ENCODE results near the gene MECR.
A peak's percentile ranks its signal among the peaks of the same experiment; 100 is the strongest.

The MECR gene

GRCh38 chr1:29196863-29197589 is 33.7 kb downstream of the MECR start:
- no peak for FAIRE-seq
- DNase-seq (ENCODE audit: insufficient read length): no peak
- TF ChIP-seq POLR2AphosphoS5 (IDR thresholded peaks at IDR 0.05; ENCODE audit: low read depth, low read length) (no peak), TAF1 (IDR thresholded peaks at IDR 0.05; ENCODE audit: borderline replicate concordance, low read depth, low read length) (no peak), POLR2A (IDR thresholded peaks at IDR 0.05; ENCODE audit: low read depth, low read length) (no peak)

- DNase-seq (ENCODE audit: insufficient read length) (no peak), FAIRE-seq (no peak)
- TF ChIP-seq TAF1 (IDR thresholded peaks at IDR 0.05; ENCODE audit: borderline replicate concordance, low read depth, low read length): no peak
- TF ChIP-seq POLR2A (IDR thresholded peaks at IDR 0.05; ENCODE audit: low read depth, low read length): no peak
- TF ChIP-seq POLR2AphosphoS5 (IDR thresholded peaks at IDR 0.05; ENCODE audit: low read depth, low read length): no peak
Observed at GRCh38 chr1:29195881-29196291, 34.8 kb downstream of the MECR start.

DNA sequence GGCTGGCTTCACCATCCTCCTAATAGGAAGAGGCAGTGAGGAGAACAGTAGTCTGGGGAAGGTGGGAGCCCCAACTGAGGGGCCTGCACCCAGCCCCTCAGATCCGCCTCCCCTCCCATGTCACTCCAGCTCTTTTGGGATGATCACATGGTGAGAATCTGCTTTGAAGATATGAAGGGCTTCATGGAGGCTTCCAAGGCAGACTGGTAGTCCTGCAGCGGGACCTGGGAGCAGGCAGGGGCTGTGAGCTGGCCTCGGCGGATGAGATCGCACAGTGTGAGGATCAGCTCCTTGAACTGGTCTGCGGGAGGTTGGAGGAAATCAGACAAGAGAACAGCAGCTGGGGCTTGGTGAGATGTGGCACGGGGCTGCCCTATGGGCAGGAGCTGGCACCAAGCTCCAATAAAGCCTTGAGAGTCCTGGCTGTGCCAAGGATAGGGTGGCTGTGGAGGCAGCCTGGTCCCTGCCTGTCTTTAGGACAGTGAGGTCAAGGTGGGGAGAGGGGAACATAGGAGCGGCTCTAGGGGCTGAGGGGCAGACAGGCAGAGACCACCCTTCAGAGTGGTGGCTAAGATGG is 36.8 kb downstream of the MECR start:
- no peak for FAIRE-seq
- TF ChIP-seq POLR2A (IDR thresholded peaks at IDR 0.05; ENCODE audit: low read depth, low read length) (no peak), TAF1 (IDR thresholded peaks at IDR 0.05; ENCODE audit: borderline replicate concordance, low read depth, low read length) (no peak), POLR2AphosphoS5 (IDR thresholded peaks at IDR 0.05; ENCODE audit: low read depth, low read length) (no peak)

GRCh38 chr1:29190718-29191117 is 40.0 kb downstream of the MECR start:
- no peak for FAIRE-seq
- no peak for DNase-seq (ENCODE audit: insufficient read length)
- TF ChIP-seq POLR2AphosphoS5 (IDR thresholded peaks at IDR 0.05; ENCODE audit: low read depth, low read length) (no peak), POLR2A (IDR thresholded peaks at IDR 0.05; ENCODE audit: low read depth, low read length) (no peak), TAF1 (IDR thresholded peaks at IDR 0.05; ENCODE audit: borderline replicate concordance, low read depth, low read length) (no peak)

More for the DNA sequence above, 36.8 kb downstream of the MECR start:
- DNase-seq (ENCODE audit: insufficient read length): no peak

- DNase-seq (ENCODE audit: insufficient read length) (no peak), FAIRE-seq (no peak)
- TF ChIP-seq POLR2AphosphoS5 (IDR thresholded peaks at IDR 0.05; ENCODE audit: low read depth, low read length): no peak
- no peak for TF ChIP-seq TAF1 (IDR thresholded peaks at IDR 0.05; ENCODE audit: borderline replicate concordance, low read depth, low read length)
- TF ChIP-seq POLR2A (IDR thresholded peaks at IDR 0.05; ENCODE audit: low read depth, low read length): no peak
Observed at GRCh38 chr1:29186707-29187106, 44.0 kb downstream of the MECR start.

- FAIRE-seq (no peak), DNase-seq (ENCODE audit: insufficient read length) (no peak)
- TF ChIP-seq TAF1 (IDR thresholded peaks at IDR 0.05; ENCODE audit: borderline replicate concordance, low read depth, low read length): no peak
- no peak for TF ChIP-seq POLR2AphosphoS5 (IDR thresholded peaks at IDR 0.05; ENCODE audit: low read depth, low read length)
- no peak for TF ChIP-seq POLR2A (IDR thresholded peaks at IDR 0.05; ENCODE audit: low read depth, low read length)
Observed at GRCh38 chr1:29186252-29186651, 44.5 kb downstream of the MECR start.

- TF ChIP-seq POLR2AphosphoS5 (IDR thresholded peaks at IDR 0.05; ENCODE audit: low read depth, low read length) (no peak), POLR2A (IDR thresholded peaks at IDR 0.05; ENCODE audit: low read depth, low read length) (no peak), TAF1 (IDR thresholded peaks at IDR 0.05; ENCODE audit: borderline replicate concordance, low read depth, low read length) (no peak)
- no peak for DNase-seq (ENCODE audit: insufficient read length)
- no peak for FAIRE-seq
Observed at GRCh38 chr1:29183287-29183686, 47.4 kb downstream of the MECR start.

- peak; percentile 98 for DNase-seq (ENCODE audit: insufficient read length)
Observed at GRCh38 chr1:29181413-29182225, 49.1 kb downstream of the MECR start, which contains the start of gene SRSF4. SRSF4 (minus strand) TSS chr1:29181900; CDS start chr1:29181752, 148 bp downstream.

DNA sequence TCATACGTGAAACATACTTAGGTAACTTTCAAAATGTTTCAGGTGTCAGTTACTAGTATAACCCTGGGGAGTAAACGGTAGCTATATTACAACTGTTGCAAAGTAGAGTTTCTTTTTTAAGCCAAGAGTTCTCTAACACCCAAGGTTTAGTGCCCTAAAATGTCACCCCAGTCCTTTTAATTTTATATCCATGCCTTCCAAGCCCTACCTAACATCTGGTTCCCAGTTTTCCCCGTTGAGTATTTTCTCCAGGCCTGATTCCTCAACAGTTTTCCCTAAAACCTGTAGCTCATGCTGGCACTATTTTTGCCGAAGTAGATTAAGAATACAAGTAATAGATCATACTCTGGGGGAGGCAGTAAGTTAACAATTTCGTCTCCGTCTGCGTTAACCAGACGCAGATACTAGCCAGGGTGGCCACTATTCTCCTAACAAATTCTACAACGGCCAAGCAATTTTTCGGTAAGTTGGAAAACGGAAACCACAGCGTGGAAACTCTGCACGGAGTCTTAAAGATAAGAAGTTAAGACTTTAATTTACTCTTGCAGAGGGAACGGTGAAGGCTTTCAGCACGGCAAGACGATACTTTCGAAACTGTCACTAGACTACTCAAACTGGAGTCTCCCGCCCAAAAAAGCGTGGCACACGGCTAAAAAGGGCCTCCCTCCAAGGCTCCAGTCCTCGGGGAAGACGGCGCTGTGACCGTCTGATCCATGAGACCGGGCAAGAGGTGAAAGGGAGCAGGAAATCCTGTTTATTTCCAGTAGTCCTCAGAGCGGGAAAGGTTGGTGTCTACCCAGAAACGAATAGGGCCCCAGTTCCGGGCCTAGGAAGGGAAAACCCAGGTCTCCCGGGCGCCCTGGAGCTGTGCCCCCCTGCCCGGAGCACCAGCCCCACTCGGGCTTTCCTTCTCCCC is 50.0 kb downstream of the MECR start:
- peak; percentile 27 for FAIRE-seq
- peak; percentile 29 for DNase-seq (ENCODE audit: insufficient read length)
- TF ChIP-seq TAF1 (IDR thresholded peaks at IDR 0.05; ENCODE audit: borderline replicate concordance, low read depth, low read length) (no peak), POLR2AphosphoS5 (IDR thresholded peaks at IDR 0.05; ENCODE audit: low read depth, low read length) (no peak; the same call in 1 of the 2 replicates), POLR2A (IDR thresholded peaks at IDR 0.05; ENCODE audit: low read depth, low read length) (no peak)

More at GRCh38 chr1:29181413-29182225, 49.1 kb downstream of the MECR start, which contains the start of gene SRSF4:
- FAIRE-seq: peak; percentile 97
- peak; percentile 72 for TF ChIP-seq POLR2AphosphoS5 (IDR thresholded peaks at IDR 0.05; ENCODE audit: low read depth, low read length)
- TF ChIP-seq TAF1 (IDR thresholded peaks at IDR 0.05; ENCODE audit: borderline replicate concordance, low read depth, low read length): peak; percentile 78
- peak; percentile 85 for TF ChIP-seq POLR2A (IDR thresholded peaks at IDR 0.05; ENCODE audit: low read depth, low read length)

DNA sequence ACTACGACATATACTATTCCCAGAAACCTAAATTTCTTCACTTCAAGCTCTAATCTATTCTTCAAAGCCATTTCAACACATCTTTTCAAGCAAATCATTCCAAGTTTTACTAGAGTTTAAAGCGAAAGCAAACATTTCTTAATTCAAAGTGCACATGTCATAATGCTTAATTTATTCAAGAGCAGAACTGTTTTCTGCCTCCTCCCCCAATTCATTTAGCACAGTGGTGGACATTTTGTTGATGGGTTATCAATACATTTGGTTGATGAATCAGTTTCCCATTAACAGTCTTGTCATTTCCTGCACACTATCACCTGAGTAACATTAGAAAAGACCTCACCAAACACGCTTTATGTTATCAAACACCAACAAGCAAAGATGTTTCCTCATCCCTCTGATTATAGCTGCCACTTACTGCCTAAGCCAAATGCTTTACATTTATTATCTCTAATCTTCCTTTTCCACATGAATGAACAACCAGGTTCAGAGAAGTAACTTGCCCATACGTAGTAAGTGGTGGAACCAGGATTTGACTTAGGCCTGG is 51.0 kb downstream of the MECR start:
- FAIRE-seq: no peak
- TF ChIP-seq TAF1 (IDR thresholded peaks at IDR 0.05; ENCODE audit: borderline replicate concordance, low read depth, low read length) (no peak), POLR2AphosphoS5 (IDR thresholded peaks at IDR 0.05; ENCODE audit: low read depth, low read length) (no peak), POLR2A (IDR thresholded peaks at IDR 0.05; ENCODE audit: low read depth, low read length) (no peak)
- no peak for DNase-seq (ENCODE audit: insufficient read length)

Data from GM12892 (cell line).